OCI-LY3 (cell line): ENCODE measurements around the gene ITLN1.
"Not testable (repeated sequence)": the region's sequence is repeated elsewhere in the genome, so short reads cannot be mapped to it uniquely, and the experiment has no call there.

Experiments used
- H2AFZ ChIP-seq: fragments of 200-600, 300-600 bp; shearing (Covaris generic); 2 replicates; pipeline ENCODE4 v1.6.0; 2014; ENCODE audit warnings: antibody characterized with exemption, low read depth, low read length
- H3K27ac ChIP-seq: fragments of 200-600, 300-600 bp; sonication (generic); 2 replicates; pipeline ENCODE4 v1.5.1; 2014; ENCODE audit warnings: mild to moderate bottlenecking, low read length, moderate library complexity, mixed read lengths
- H3K27me3 ChIP-seq: fragments of 200-600, 300-600 bp; sonication (generic); 2 replicates; pipeline ENCODE4 v1.6.1; 2014; ENCODE audit warnings: low read depth, low read length, mixed read lengths
- H3K36me3 ChIP-seq: fragments of 200-600, 300-600 bp; sonication (generic); replicated peaks from 2 replicates; pipeline ENCODE3; 2014; ENCODE audit warnings: low read depth, low read length, mixed read lengths
- H3K4me1 ChIP-seq: fragments of 300-600, 200-600 bp; sonication (generic); 2 replicates; pipeline ENCODE4 v1.6.1; 2014; ENCODE audit warnings: low read length, mixed read lengths
- H3K4me2 ChIP-seq: fragments of 200-600, 300-600 bp; sonication (generic); 2 replicates; pipeline ENCODE4 v1.6.1; 2014; ENCODE audit warnings: low read length, mixed read lengths
- H3K4me3 ChIP-seq: fragments of 300-600, 200-600 bp; sonication (generic); 2 replicates; pipeline ENCODE4 v1.5.1; 2014; ENCODE audit warnings: antibody characterized with exemption, mild to moderate bottlenecking, low read length, moderate library complexity
- H3K79me2 ChIP-seq: fragments of 300-600, 200-600 bp; shearing (Covaris generic); 2 replicates; pipeline ENCODE4 v1.6.1; 2014; ENCODE audit warnings: mild to moderate bottlenecking, low read length, mixed read lengths
- H3K9ac ChIP-seq: fragments of 300-600, 200-600 bp; shearing (Covaris generic); 2 replicates; pipeline ENCODE4 v1.6.0; 2014; ENCODE audit warnings: mild to moderate bottlenecking, low read length, moderate library complexity
- H3K9me3 ChIP-seq: fragments of 200-600, 300-600 bp; shearing (Covaris generic); 2 replicates; pipeline ENCODE4 v1.6.1; 2014; ENCODE audit warnings: low read length, mixed read lengths; ENCODE audit not compliant: insufficient read depth
- H4K20me1 ChIP-seq: fragments of 200-600, 300-600 bp; sonication (generic); 2 replicates; pipeline ENCODE4 v1.6.1; 2016; ENCODE audit warnings: low read length, mixed read lengths; ENCODE audit not compliant: insufficient read depth
- CTCF ChIP-seq: fragments of 200-600, 300-600 bp; sonication (generic); IDR thresholded peaks from 2 replicates; pipeline ENCODE4 v1.5.1; 2014; ENCODE audit warnings: antibody characterized with exemption, low read length, low read depth
- EZH2phosphoT487 ChIP-seq: fragments of 200-600 bp; shearing (Covaris generic); IDR thresholded peaks from 2 replicates; pipeline ENCODE4 v1.6.1; 2018; ENCODE audit warnings: antibody characterized with exemption, mixed run types, low read depth

ITLN1 gene

GRCh38 chr1:160879056-160879455 lies 5.9 kb downstream of the ITLN1 start:
- H3K4me2 ChIP-seq = no peak overlapping the region
- H3K4me1 ChIP-seq = no peaks in the 10 kb centered on the region
- peaks cover 11% of the 10 kb centered on the region for H3K27me3 ChIP-seq
- no peak overlapping the region for H3K27ac ChIP-seq
- H3K36me3 ChIP-seq = no peaks in the 10 kb centered on the region
- no peak overlapping the region for H3K9ac ChIP-seq
- H3K9me3 ChIP-seq = no peaks in the 10 kb centered on the region
- no peak overlapping the region for H3K4me3 ChIP-seq
- H4K20me1 ChIP-seq = no peaks in the 10 kb centered on the region
- no peaks in the 10 kb centered on the region for H3K79me2 ChIP-seq
- TF ChIP-seq EZH2phosphoT487 = no peak
- TF ChIP-seq CTCF = no peak
- no peak overlapping the region for H2AFZ ChIP-seq

DNA sequence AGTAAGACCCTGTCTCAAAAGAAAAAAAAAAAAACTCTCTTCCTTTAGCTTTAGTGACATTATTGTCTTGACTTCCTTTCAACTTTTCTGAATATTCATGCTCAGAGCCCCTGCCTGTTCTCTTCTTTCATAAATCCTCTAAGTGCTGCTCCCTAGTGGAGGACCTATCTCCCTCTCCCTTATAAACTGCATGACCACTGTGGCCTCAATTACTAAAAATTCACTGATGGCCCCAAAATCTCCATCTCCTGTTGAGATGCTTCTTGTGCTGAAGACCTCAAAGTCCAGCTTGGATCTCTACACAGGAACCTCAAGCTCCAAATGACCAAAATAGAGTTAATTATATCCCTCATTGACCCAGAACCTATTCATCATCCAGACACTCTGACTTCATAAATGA lies 7.8 kb downstream of the ITLN1 start:
- no peaks in the 10 kb centered on the region for H4K20me1 ChIP-seq
- H3K4me3 ChIP-seq = no peak overlapping the region
- no peak overlapping the region for H3K9ac ChIP-seq
- H3K27me3 ChIP-seq = peaks cover 17% of the 10 kb centered on the region
- no peak overlapping the region for H2AFZ ChIP-seq
- TF ChIP-seq CTCF (peak; percentile 25), EZH2phosphoT487 (no peak)
- no peaks in the 10 kb centered on the region for H3K4me1 ChIP-seq
- no peak overlapping the region for H3K27ac ChIP-seq
- no peaks in the 10 kb centered on the region for H3K79me2 ChIP-seq
- no peaks in the 10 kb centered on the region for H3K9me3 ChIP-seq
- no peak overlapping the region for H3K4me2 ChIP-seq
- H3K36me3 ChIP-seq = no peaks in the 10 kb centered on the region

DNA sequence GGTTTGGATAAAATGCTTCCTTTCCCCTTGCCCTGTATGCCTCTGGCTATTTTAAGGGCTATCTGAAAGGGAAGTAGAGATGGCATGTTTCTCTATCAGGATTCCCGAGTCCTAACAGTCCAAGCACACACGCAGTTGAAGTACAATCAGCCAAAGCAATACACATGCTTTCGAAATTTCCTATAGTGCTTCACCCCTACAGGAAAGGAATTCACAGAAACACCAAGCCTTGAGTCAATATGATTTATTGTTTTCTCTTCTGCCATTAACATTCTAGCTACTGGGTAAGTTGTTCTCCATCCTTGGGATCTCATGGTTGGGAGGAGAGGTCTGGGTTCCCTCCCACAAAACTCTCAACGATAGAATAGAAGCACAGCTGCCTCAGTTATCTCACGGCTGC lies 8.7 kb downstream of the ITLN1 start:
- Histone ChIP-seq H3K4me3 (no peak overlapping the region), H3K79me2 (no peaks in the 10 kb centered on the region), H3K4me1 (no peaks in the 10 kb centered on the region), H3K27ac (no peak overlapping the region), H4K20me1 (no peaks in the 10 kb centered on the region), H3K9ac (no peak overlapping the region), H3K27me3 (peaks cover 17% of the 10 kb centered on the region), H2AFZ (no peak overlapping the region), H3K36me3 (no peaks in the 10 kb centered on the region), H3K9me3 (no peaks in the 10 kb centered on the region), H3K4me2 (no peak overlapping the region)
- TF ChIP-seq CTCF (no peak), EZH2phosphoT487 (no peak)

DNA sequence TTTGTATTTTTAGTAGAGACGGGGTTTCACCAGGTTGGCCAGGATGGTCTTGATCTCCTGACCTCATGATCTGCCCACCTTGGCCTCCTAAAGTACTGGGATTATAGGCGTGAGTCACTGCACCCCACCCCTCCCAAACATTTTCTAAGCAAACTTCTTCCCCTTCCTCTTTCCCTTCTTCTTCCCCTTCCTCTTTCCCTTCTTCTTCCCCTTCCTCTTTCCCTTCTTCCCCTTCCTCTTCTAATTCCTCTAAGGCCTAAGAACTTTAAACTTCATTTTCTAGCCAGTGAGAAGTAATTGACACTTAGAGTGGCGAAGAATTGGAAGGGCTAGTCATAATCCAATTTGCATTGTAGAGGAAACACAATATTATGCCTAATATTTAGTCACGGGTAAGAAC lies 9.4 kb downstream of the ITLN1 start:
- H3K4me1 ChIP-seq, H4K20me1 ChIP-seq, H3K4me3 ChIP-seq, H3K9ac ChIP-seq, H3K4me2 ChIP-seq, H3K27ac ChIP-seq, H2AFZ ChIP-seq, H3K79me2 ChIP-seq, H3K9me3 ChIP-seq, H3K36me3 ChIP-seq: not testable (repeated sequence)
- peaks cover 17% of the 10 kb centered on the region for H3K27me3 ChIP-seq

- no peaks in the 10 kb centered on the region for H3K9me3 ChIP-seq
- H3K4me2 ChIP-seq = no peak overlapping the region
- H3K27ac ChIP-seq = no peak overlapping the region
- no peaks in the 10 kb centered on the region for H3K4me1 ChIP-seq
- H3K27me3 ChIP-seq = peaks cover 17% of the 10 kb centered on the region
- H4K20me1 ChIP-seq = no peaks in the 10 kb centered on the region
- no peak overlapping the region for H2AFZ ChIP-seq
- no peak overlapping the region for H3K4me3 ChIP-seq
- H3K79me2 ChIP-seq = no peaks in the 10 kb centered on the region
- H3K36me3 ChIP-seq = no peaks in the 10 kb centered on the region
- no peak for TF ChIP-seq CTCF
- TF ChIP-seq EZH2phosphoT487 = no peak
- H3K9ac ChIP-seq = no peak overlapping the region
Measured at GRCh38 chr1:160874935-160875334, 10.0 kb downstream of the ITLN1 start.
